Measurements from ENCODE around the gene ZFP57. TPM values are rescaled to one million over a fixed set of nuclear protein-coding genes. Genes with fewer than 3 reads are reported as not detected.
A peak's percentile ranks its signal among the peaks of the same experiment; 100 is the strongest.

Gene ZFP57
- total and polyA plus RNA-seq, 2 experiments from 2014 or later: 0.59 to 0.84 TPM

- DNase-seq (ENCODE audit: low spot score) (no peak), ATAC-seq (no peak)
- Mint-ChIP-seq H3K36me3 (ENCODE audit: low read depth) (peaks cover 7% of the 10 kb centered on the region; the same call in 2 of the 3 replicates), H3K27me3 (ENCODE audit: insufficient read depth, low read depth, poor library complexity) (peaks cover 14% of the 10 kb centered on the region), H3K9me3 (peaks cover 9% of the 10 kb centered on the region), H3K27ac (no peak overlapping the region), H3K4me3 (no peak overlapping the region), H3K4me1 (peaks cover 10% of the 10 kb centered on the region; the same call in 2 of the 3 replicates)
- no peak overlapping the region for H3K27ac ChIP-seq (ENCODE audit: low read depth)
- H3K36me3 ChIP-seq (ENCODE audit: insufficient read depth): no peaks in the 10 kb centered on the region
- TF ChIP-seq STAT1 (IDR thresholded peaks at IDR 0.05; ENCODE audit: unreplicated experiment) (no peak), JUNB (IDR thresholded peaks at IDR 0.05; ENCODE audit: unreplicated experiment) (no peak), POLR2AphosphoS5 (IDR thresholded peaks at IDR 0.05; ENCODE audit: low read depth) (no peak), CREB1 (CRISPR knock-in tag; IDR thresholded peaks at IDR 0.05; ENCODE audit: low read depth) (no peak), EZH2phosphoT487 (IDR thresholded peaks at IDR 0.05; ENCODE audit: unreplicated experiment) (no peak), ZNF331 (CRISPR knock-in tag; IDR thresholded peaks at IDR 0.05; ENCODE audit: low read depth) (no peak), ETS1 (IDR thresholded peaks at IDR 0.05) (no peak), ZNF114 (CRISPR knock-in tag; IDR thresholded peaks at IDR 0.05) (no peak), NANOG (IDR thresholded peaks at IDR 0.05; ENCODE audit: borderline replicate concordance) (no peak), EZH2 (IDR thresholded peaks at IDR 0.05; ENCODE audit: low read depth, unreplicated experiment) (no peak)
- H3F3A ChIP-seq (replicated peaks; ENCODE audit: low read depth): no peaks in the 10 kb centered on the region; the same call in 1 of the 2 replicates
- no peak overlapping the region for H3K4me3 ChIP-seq
- peak overlapping the region; percentile 59; the same call in 1 of the 2 replicates for H2AFZ ChIP-seq
- H3K27me3 ChIP-seq (ENCODE audit: insufficient read depth): no peaks in the 10 kb centered on the region
- H3K4me1 ChIP-seq (ENCODE audit: insufficient read depth): no peaks in the 10 kb centered on the region
- H3K9me2 ChIP-seq (ENCODE audit: insufficient read depth): no peaks in the 10 kb centered on the region
- no peaks in the 10 kb centered on the region for H4K20me1 ChIP-seq (replicated peaks; ENCODE audit: insufficient read depth)
- H3K4me2 ChIP-seq: no peak overlapping the region
- H3K79me2 ChIP-seq (replicated peaks; ENCODE audit: insufficient read depth): no peaks in the 10 kb centered on the region
These were observed 13.7 kb upstream of the ZFP57 start for GRCh38 chr6:29694637-29695036.

- DNase-seq (ENCODE audit: low spot score) (peak; percentile 85), ATAC-seq (peak; percentile 90)
- Histone ChIP-seq H3K36me3 (ENCODE audit: insufficient read depth) (no peaks in the 10 kb centered on the region), H3K9me2 (ENCODE audit: insufficient read depth) (no peaks in the 10 kb centered on the region), H3K4me1 (ENCODE audit: insufficient read depth) (peaks cover 12% of the 10 kb centered on the region), H3K27ac (ENCODE audit: low read depth) (no peak overlapping the region), H3K4me3 (no peak overlapping the region), H3F3A (replicated peaks; ENCODE audit: low read depth) (0 out of 2 replicates have a peak, but pooled peaks cover 2% of the 10 kb centered on the region), H2AFZ (peak overlapping the region; percentile 64), H3K4me2 (no peak overlapping the region), H4K20me1 (replicated peaks; ENCODE audit: insufficient read depth) (no peaks in the 10 kb centered on the region), H3K27me3 (ENCODE audit: insufficient read depth) (no peaks in the 10 kb centered on the region), H3K79me2 (replicated peaks; ENCODE audit: insufficient read depth) (no peaks in the 10 kb centered on the region)
- H3K9me3 Mint-ChIP-seq: peaks cover 5% of the 10 kb centered on the region
- peaks cover 4% of the 10 kb centered on the region; the same call in 1 of the 3 replicates for H3K36me3 Mint-ChIP-seq (ENCODE audit: low read depth)
- H3K4me3 Mint-ChIP-seq: no peak overlapping the region
- peaks cover 8% of the 10 kb centered on the region for H3K27me3 Mint-ChIP-seq (ENCODE audit: insufficient read depth, low read depth, poor library complexity)
- TF ChIP-seq NANOG (IDR thresholded peaks at IDR 0.05; ENCODE audit: borderline replicate concordance) (no peak), CTCF (conservative IDR thresholded peaks at IDR 0.05; ENCODE audit: low read depth in 2 of 2) (peak; percentile 86 to 98)
- H3K4me1 Mint-ChIP-seq: peaks cover 12% of the 10 kb centered on the region; the same call in 2 of the 3 replicates
- H3K27ac Mint-ChIP-seq: peak overlapping the region; percentile 34; the same call in 1 of the 2 replicates
These were observed 4.9 kb upstream of the ZFP57 start for GRCh38 chr6:29685718-29686326.

Measured in GM23338 (cell line).